Suppressor macrophage treated with lipopolysaccharide for 4 hours (primary cell): ENCODE results near the gene DPF3.
"Not testable (repeated sequence)": the region's sequence is repeated elsewhere in the genome, so short reads cannot be mapped to it uniquely, and the experiment has no call there.

Experiments
- DNase-seq: peaks from one replicate; pipeline ENCODE4 v3.0.0-alpha.2; 2020

DPF3 gene

DNA sequence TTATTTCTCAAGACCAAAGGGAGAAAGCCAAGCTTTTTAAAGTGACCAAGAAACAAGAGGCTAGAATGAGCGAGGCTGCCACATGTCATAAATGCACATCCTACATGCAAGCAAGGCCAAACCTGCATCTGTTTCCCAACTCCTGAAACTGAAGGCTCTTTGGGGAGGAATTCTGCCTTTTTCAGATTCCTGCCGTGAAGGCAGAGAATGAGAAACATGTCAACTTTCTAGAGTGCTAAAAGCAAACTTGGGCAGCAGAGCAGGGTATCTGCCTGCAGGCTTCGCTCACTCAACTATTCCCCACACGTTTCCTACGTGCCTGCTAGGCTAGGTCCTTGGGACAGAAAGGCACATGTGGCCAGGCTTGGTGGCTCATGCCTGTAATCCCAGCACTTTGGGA, 15.2 kb downstream of the DPF3 start:
- DNase-seq = no peak

- DNase-seq = no peak
Observed at GRCh38 chr14:72876710-72877063, 17.2 kb downstream of the DPF3 start.

- no peak for DNase-seq
Observed at GRCh38 chr14:72876005-72876709, 17.7 kb downstream of the DPF3 start.

- DNase-seq = not testable (repeated sequence)
Observed at GRCh38 chr14:72870878-72871277, 23.0 kb downstream of the DPF3 start.

GRCh38 chr14:72869407-72870329, 24.2 kb downstream of the DPF3 start:
- DNase-seq = no peak

GRCh38 chr14:72868500-72868899, 25.4 kb downstream of the DPF3 start:
- DNase-seq = no peak

GRCh38 chr14:72864712-72865365, 29.1 kb downstream of the DPF3 start:
- DNase-seq = no peak

- no peak for DNase-seq
Observed at GRCh38 chr14:72863216-72864006, 30.5 kb downstream of the DPF3 start.

DNA sequence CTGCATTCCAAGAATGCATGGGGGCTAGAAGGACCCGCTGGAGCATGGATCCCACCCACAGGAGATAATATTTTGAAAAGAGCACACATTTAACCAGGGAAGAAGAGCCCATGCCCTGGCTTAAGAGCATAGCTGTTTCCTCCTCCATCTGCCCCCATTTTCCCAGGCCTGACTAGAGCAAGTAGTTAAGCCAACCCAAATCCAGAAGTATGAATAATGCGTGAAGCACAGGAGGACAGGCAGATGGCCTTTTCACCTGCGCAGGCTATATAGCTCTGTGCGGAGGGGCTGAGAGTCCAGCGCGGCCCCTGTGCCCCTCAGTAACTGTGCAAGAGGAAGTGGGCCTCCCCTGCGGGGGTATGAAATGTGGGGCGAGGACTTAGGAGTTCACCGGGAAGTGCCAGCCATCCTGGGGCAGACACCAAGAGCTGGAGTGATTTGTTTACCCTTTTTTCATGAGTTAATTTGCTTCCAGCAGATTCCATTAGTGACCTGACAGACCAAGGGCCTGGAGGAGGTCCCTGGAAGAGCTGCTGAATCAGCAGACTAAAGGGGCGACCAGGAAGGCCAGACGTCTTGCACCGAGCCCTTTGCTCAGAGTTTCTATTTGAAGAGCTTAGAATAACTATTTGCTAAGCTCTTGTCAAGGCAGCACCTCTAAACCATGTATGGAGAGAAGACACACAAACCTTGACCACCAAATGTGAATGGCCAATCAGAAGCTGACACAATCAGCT, 37.2 kb downstream of the DPF3 start:
- DNase-seq = no peak

- no peak for DNase-seq
Observed at GRCh38 chr14:72855913-72856312, 38.0 kb downstream of the DPF3 start.

DNA sequence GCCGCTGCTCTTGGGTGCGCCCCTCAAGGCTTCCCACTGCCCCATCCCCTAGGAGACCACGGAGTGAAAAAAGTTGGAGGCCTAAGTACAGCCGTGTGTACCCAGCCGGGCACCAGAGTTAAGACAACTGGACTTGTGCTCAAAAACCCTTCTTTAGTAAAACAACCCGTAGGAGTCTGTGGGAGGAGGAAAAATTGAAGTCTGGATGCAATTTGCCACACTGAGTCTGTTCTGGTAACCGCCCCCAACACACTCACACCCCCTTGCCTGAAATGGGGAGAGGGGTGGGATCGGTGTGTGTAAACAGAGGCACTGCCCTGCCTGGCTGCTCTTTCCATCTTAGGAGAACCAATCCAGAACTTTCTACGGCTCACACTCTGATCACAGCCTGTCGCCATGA, 41.7 kb downstream of the DPF3 start:
- DNase-seq = no peak

DNA sequence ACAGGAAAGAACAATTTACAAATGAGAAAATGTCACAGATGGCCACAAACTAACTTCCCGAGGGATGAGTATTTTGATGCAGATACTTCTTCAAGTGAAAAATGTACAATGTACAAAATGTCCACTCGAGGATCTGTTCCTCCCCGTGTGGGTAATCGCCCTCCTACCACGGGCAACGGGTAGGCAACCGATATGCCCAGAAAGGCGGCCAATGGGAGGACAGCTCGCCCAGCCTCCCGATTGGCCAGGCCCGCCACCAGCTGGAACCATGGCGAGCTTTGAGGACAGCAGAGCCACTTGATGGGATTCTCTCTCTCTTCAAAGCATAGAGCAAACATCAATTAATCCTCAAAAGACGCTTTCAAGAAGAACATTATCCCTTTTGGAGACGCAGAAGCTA, 42.3 kb downstream of the DPF3 start:
- DNase-seq = no peak

DNA sequence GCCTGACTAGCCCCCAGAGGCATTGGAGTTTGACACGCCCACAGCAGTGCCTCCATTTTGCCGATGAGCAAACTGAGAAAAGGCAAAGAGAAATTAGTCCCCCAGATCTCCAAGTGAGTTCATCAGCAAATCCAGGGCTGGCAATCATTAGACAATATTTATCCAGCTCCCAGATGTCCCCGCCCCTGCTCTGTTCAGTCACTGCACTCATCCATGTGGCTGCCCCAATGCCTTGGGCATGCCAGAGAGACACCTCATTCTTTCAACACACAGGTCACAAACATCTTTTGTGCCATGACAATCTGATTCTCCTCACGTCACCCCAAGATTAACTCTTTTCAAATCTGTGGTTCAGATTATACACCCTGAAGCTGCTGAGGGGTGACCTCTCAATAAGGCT, 43.5 kb downstream of the DPF3 start:
- DNase-seq = no peak

- no peak for DNase-seq
Observed at GRCh38 chr14:72849222-72849621, 44.7 kb downstream of the DPF3 start.

DNA sequence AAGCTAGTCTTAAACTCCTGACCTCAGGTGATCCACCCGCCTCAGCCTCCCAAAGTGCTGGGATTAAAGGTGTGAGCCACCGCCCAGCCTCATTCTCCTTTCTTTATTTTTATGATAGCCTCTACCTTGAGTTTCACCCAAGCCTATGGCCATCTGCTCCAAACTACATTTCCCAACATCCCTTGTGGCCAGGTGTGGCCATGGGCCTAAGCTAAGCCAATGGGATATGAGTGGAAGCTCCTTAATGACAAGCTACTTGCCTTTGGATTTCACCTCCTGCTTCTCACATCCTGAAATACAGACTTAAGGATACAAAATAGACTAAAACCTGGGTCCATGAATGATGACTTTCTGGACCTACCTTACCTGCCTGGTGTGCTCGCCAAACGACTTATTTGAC, 46.2 kb downstream of the DPF3 start:
- DNase-seq = no peak

DNA sequence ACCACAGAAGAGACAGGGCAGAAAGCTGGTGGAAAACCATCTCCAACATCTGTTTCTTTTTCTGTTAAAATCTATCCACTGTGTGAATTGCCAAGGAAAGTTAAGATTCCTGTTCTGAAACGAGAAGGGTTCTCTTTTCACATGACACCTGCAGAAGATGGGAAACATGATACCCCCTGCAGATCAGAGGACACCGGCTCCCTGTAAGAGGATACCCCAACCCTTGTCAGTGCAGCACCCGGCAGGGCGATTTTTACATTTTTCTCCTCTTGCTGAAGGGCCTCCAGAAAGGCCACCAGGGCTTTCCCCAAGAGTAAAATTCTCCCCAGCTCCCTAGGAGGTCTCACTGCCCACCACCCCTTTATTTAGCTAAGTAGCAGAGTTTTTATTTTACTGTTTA, 48.2 kb downstream of the DPF3 start:
- DNase-seq = no peak

DNA sequence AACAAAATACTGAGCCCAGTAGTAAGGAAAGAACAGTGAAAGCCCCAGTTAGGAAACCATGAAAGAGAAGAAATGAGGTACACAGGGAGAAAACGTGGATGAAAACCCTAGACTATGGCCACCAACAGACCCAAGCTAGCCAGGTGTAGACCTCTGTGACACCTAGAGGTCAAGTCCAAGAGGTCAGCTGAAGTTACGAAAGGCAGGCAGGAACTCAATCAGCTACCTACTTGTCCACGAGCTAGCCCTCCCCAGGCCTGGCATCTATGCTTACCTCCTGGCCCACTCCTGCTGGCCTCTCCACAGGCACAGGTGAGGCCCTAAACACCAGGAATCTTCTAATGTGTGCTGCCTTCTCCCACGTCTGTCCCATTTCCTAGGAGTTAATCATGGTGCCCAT, 48.7 kb downstream of the DPF3 start:
- DNase-seq = no peak

- DNase-seq = no peak
Observed at GRCh38 chr14:72844524-72844923, 49.4 kb downstream of the DPF3 start.

GRCh38 chr14:72839753-72840607, 53.9 kb downstream of the DPF3 start:
- DNase-seq = no peak

GRCh38 chr14:72839351-72839750, 54.5 kb downstream of the DPF3 start:
- DNase-seq = no peak

- no peak for DNase-seq
Observed at GRCh38 chr14:72836085-72836484, 57.8 kb downstream of the DPF3 start.
